Colonic mucosa (tissue), 4 donors: ENCODE data around the gene AUP1. TPM values are rescaled to one million over a fixed set of nuclear protein-coding genes. Genes with fewer than 3 reads are reported as not detected.
A peak's percentile ranks its signal among the peaks of the same experiment; 100 is the strongest.

Source experiments
- DNase-seq: peaks from one replicate; pipeline ENCODE4 v3.0.0-alpha.2; 2020
- H3K27ac ChIP-seq: fragments of 200-600 bp; one replicate; pipeline ENCODE4 v1.8.0; 2021
- H3K27me3 ChIP-seq: fragments of 200-600 bp; one replicate; pipeline ENCODE4 v1.8.0; 2021
- H3K36me3 ChIP-seq: fragments of 200-600 bp; one replicate; pipeline ENCODE4 v1.8.0; 2021
- H3K4me1 ChIP-seq: fragments of 200-600 bp; one replicate; pipeline ENCODE4 v1.8.0; 2021; ENCODE audit warnings: mild to moderate bottlenecking
- H3K4me3 ChIP-seq: fragments of 200-600 bp; one replicate; pipeline ENCODE4 v1.8.0; 2021
- H3K9ac ChIP-seq, 2 donors: one replicate each; pipeline ENCODE4 v1.7.0; 2013; ENCODE audit warnings: control low read depth in 2 of 2, low read depth in 2 of 2, low read length in 2 of 2
- H3K9me3 ChIP-seq: fragments of 200-600 bp; one replicate; pipeline ENCODE4 v1.8.0; 2021
- intact Hi-C: fragments of 100-400 bp; cut with DNase I; formaldehyde crosslinking; loops from one replicate; pipeline ENCODE4 v1.14.1; 2022
- total RNA-seq, 2 donors: library from RNA; stranded (reverse); fragmentation: NEBNext Ultra II Directional in 1 of 2; extraction: Animal tissue kit (Norgen Biotek cat#: 25700) in 1 of 2; gene quantifications; one replicate each; pipeline ENCODE4 v1.2.1, GENCODE V29; 2021
- TF ChIP-seq, protein P1 (sequence below): fragments of 200-600 bp; IDR thresholded peaks from one replicate; pipeline ENCODE4 v1.8.0; 2022; ENCODE audit warnings: antibody characterized with exemption, mild to moderate bottlenecking
- donor health status: healthy.
- donor health status: DM: no; HTN: no; CAD: no.
- donor health status: DM: no; HTN: no; CAD: no.

Gene AUP1
- total RNA-seq, 2 donors from 2014 or later: 107 to 212 TPM

- H3K9ac ChIP-seq: peak within 1 kb of the TSS in 1 of 2 donors; percentile 46
- no peaks in the 10 kb centered on the region for H3K9me3 ChIP-seq
- TF ChIP-seq, protein P1, sequence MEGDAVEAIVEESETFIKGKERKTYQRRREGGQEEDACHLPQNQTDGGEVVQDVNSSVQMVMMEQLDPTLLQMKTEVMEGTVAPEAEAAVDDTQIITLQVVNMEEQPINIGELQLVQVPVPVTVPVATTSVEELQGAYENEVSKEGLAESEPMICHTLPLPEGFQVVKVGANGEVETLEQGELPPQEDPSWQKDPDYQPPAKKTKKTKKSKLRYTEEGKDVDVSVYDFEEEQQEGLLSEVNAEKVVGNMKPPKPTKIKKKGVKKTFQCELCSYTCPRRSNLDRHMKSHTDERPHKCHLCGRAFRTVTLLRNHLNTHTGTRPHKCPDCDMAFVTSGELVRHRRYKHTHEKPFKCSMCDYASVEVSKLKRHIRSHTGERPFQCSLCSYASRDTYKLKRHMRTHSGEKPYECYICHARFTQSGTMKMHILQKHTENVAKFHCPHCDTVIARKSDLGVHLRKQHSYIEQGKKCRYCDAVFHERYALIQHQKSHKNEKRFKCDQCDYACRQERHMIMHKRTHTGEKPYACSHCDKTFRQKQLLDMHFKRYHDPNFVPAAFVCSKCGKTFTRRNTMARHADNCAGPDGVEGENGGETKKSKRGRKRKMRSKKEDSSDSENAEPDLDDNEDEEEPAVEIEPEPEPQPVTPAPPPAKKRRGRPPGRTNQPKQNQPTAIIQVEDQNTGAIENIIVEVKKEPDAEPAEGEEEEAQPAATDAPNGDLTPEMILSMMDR: no peak
- intact Hi-C loops: no loop called here
- H3K4me3 ChIP-seq: peak within 1 kb of the TSS; percentile 47
- H3K4me1 ChIP-seq: peaks cover 15% of the 10 kb centered on the region
- no peaks in the 10 kb centered on the region for H3K36me3 ChIP-seq
- peak within 1 kb of the TSS; percentile 32 for H3K27ac ChIP-seq
- H3K27me3 ChIP-seq: peaks cover 17% of the 10 kb centered on the region
- peak; percentile 57 for DNase-seq
Observed at GRCh38 chr2:74499267-74499939, 30.1 kb downstream of the AUP1 start, which contains the start of gene LBX2. Gene LBX2, minus strand, starts transcription at chr2:74499603. Its CDS starts 66 bp downstream, at chr2:74499537.

- H3K27me3 ChIP-seq: peaks cover 17% of the 10 kb centered on the region
- peaks cover 15% of the 10 kb centered on the region for H3K4me1 ChIP-seq
- H3K36me3 ChIP-seq: no peaks in the 10 kb centered on the region
- intact Hi-C loops: no loop called here
- peak; percentile 63 for DNase-seq
- no peaks in the 10 kb centered on the region for H3K9me3 ChIP-seq
- peak overlapping the region; percentile 32 for H3K27ac ChIP-seq
- TF ChIP-seq, protein P1: no peak
- peak overlapping the region in 1 of 2 donors; percentile 46 for H3K9ac ChIP-seq
- H3K4me3 ChIP-seq: peak overlapping the region; percentile 47
Observed at GRCh38 chr2:74498500-74499266, 30.8 kb downstream of the AUP1 start.

- TF ChIP-seq, protein P1: no peak
- peak; percentile 67 for DNase-seq
- intact Hi-C loops: no loop called here
- no peaks in the 10 kb centered on the region for H3K9me3 ChIP-seq
- H3K4me3 ChIP-seq: peak overlapping the region; percentile 47
- peaks cover 17% of the 10 kb centered on the region for H3K27me3 ChIP-seq
- peak overlapping the region; percentile 32 for H3K27ac ChIP-seq
- H3K4me1 ChIP-seq: peaks cover 15% of the 10 kb centered on the region
- H3K9ac ChIP-seq: peak overlapping the region in 1 of 2 donors; percentile 46
- no peaks in the 10 kb centered on the region for H3K36me3 ChIP-seq
Observed at GRCh38 chr2:74497777-74498499, 31.6 kb downstream of the AUP1 start.

- Histone ChIP-seq H3K4me3 (peak overlapping the region; percentile 47), H3K9me3 (no peaks in the 10 kb centered on the region), H3K9ac (no peak overlapping the region), H3K36me3 (no peaks in the 10 kb centered on the region), H3K4me1 (peaks cover 15% of the 10 kb centered on the region), H3K27ac (no peak overlapping the region), H3K27me3 (peaks cover 17% of the 10 kb centered on the region)
- no peak for DNase-seq
- TF ChIP-seq, protein P1: no peak
- intact Hi-C loops: no loop called here
Observed at GRCh38 chr2:74496997-74497776, 32.3 kb downstream of the AUP1 start.

- Histone ChIP-seq H3K9ac (no peak overlapping the region), H3K9me3 (no peaks in the 10 kb centered on the region), H3K36me3 (no peaks in the 10 kb centered on the region), H3K4me1 (peaks cover 15% of the 10 kb centered on the region), H3K27ac (no peak overlapping the region), H3K27me3 (peaks cover 17% of the 10 kb centered on the region), H3K4me3 (no peak overlapping the region)
- intact Hi-C loops: no loop called here
- TF ChIP-seq, protein P1: no peak
- DNase-seq: no peak
Observed at GRCh38 chr2:74495440-74495839, 34.1 kb downstream of the AUP1 start.
